Stimulated activated CD8-positive, alpha-beta memory T cell treated with anti-CD3 and anti-CD28 coated beads, Interleukin-15, amount 100 ng/mL, for 4 hours (primary cell): Measurements from ENCODE around the gene RPUSD2.

Experiments
- DNase-seq, 2 donors: peaks; one replicate each; pipeline ENCODE4 v3.0.0-alpha.2; 2020; ENCODE audit warnings: low read depth in 2 of 2

The RPUSD2 gene

GRCh38 chr15:40618906-40619305, 49.8 kb downstream of the RPUSD2 start:
- no peak for DNase-seq

GRCh38 chr15:40623361-40623760, 54.3 kb downstream of the RPUSD2 start:
- DNase-seq: no peak
